ENCODE measurements around the gene PEX5. TPM values are rescaled to one million over a fixed set of nuclear protein-coding genes. Genes with fewer than 3 reads are reported as not detected.
A peak's percentile ranks its signal among the peaks of the same experiment; 100 is the strongest.

The PEX5 gene
- total RNA-seq, 1 experiment from 2014 or later = 20.0 TPM

- intact Hi-C loops (cut with micrococcal nuclease) = no loop called here
- H3K36me3 ChIP-seq (ENCODE audit: low read depth, low read length) = 0 out of 2 replicates have a peak, but pooled peaks cover 2% of the 10 kb centered on the region
- TF ChIP-seq CTCF (conservative IDR thresholded peaks at IDR 0.05; ENCODE audit: low read depth, low read length) (no peak), EZH2 (IDR thresholded peaks at IDR 0.05; ENCODE audit: low read length, unreplicated experiment) (no peak), EZH2phosphoT487 (IDR thresholded peaks at IDR 0.05; ENCODE audit: borderline replicate concordance, low read length) (no peak)
- no peaks in the 10 kb centered on the region for H4K20me1 ChIP-seq (ENCODE audit: low read length)
- ChIA-PET CTCF (no interaction called here), POLR2A (ENCODE audit: unreplicated experiment) (no interaction called here)
- no peak for ATAC-seq
- H2AFZ ChIP-seq (ENCODE audit: low read length) = no peak overlapping the region
- no peak overlapping the region for H3K27ac ChIP-seq (ENCODE audit: low read length)
- no TSS peak for BruUV-seq (replicated peaks)
- no peak overlapping the region for H3K9ac ChIP-seq (ENCODE audit: low read length)
- H3K4me2 ChIP-seq (ENCODE audit: low read length) = no peak overlapping the region
- H3K4me3 ChIP-seq (ENCODE audit: low read length) = no peak overlapping the region
- no peaks in the 10 kb centered on the region for H3K79me2 ChIP-seq (ENCODE audit: low read length)
- H3F3A ChIP-seq (ENCODE audit: low read length, unreplicated experiment) = no peaks in the 10 kb centered on the region
- H3K9me2 ChIP-seq (replicated peaks; ENCODE audit: low read length) = no peaks in the 10 kb centered on the region
- H3K27me3 ChIP-seq (ENCODE audit: low read length) = no peaks in the 10 kb centered on the region
- H3K9me3 ChIP-seq (ENCODE audit: low read length) = no peaks in the 10 kb centered on the region
- no peak for DNase-seq
- no peaks in the 10 kb centered on the region for H3K4me1 ChIP-seq (ENCODE audit: insufficient read depth, low read length)
Measured at GRCh38 chr12:7217475-7218069, 28.1 kb downstream of the PEX5 start.

- no TSS peak for BruUV-seq (replicated peaks)
- POLR2A ChIA-PET (ENCODE audit: unreplicated experiment) = no interaction called here
- DNase-seq (peak; percentile 74), ATAC-seq (peak; percentile 65)
- H3K9ac ChIP-seq (ENCODE audit: low read length) = no peak overlapping the region
- no peaks in the 10 kb centered on the region for H4K20me1 ChIP-seq (ENCODE audit: low read length)
- TF ChIP-seq EZH2 (IDR thresholded peaks at IDR 0.05; ENCODE audit: low read length, unreplicated experiment) = no peak
- peak; percentile 88 for TF ChIP-seq CTCF (conservative IDR thresholded peaks at IDR 0.05; ENCODE audit: low read depth, low read length)
- no peak for TF ChIP-seq EZH2phosphoT487 (IDR thresholded peaks at IDR 0.05; ENCODE audit: borderline replicate concordance, low read length)
- no peak overlapping the region for H3K27ac ChIP-seq (ENCODE audit: low read length)
- no peak overlapping the region for H3K4me2 ChIP-seq (ENCODE audit: low read length)
- no peaks in the 10 kb centered on the region for H3K36me3 ChIP-seq (ENCODE audit: low read depth, low read length)
- no peaks in the 10 kb centered on the region for H3K9me3 ChIP-seq (ENCODE audit: low read length)
- no peaks in the 10 kb centered on the region for H3K9me2 ChIP-seq (replicated peaks; ENCODE audit: low read length)
- CTCF ChIA-PET = no interaction called here
- H3K4me1 ChIP-seq (ENCODE audit: insufficient read depth, low read length) = no peaks in the 10 kb centered on the region
- H3K4me3 ChIP-seq (ENCODE audit: low read length) = no peak overlapping the region
- no peaks in the 10 kb centered on the region for H3K27me3 ChIP-seq (ENCODE audit: low read length)
- intact Hi-C loops (cut with micrococcal nuclease) = loop anchor here (1.0 kb wide), 2 partner anchors 241 to 419 kb away; no protein-coding TSS in a partner anchor
- H3K79me2 ChIP-seq (ENCODE audit: low read length) = no peaks in the 10 kb centered on the region
- no peaks in the 10 kb centered on the region for H3F3A ChIP-seq (ENCODE audit: low read length, unreplicated experiment)
- H2AFZ ChIP-seq (ENCODE audit: low read length) = no peak overlapping the region
Measured at GRCh38 chr12:7219599-7220243, 30.2 kb downstream of the PEX5 start.

DNA sequence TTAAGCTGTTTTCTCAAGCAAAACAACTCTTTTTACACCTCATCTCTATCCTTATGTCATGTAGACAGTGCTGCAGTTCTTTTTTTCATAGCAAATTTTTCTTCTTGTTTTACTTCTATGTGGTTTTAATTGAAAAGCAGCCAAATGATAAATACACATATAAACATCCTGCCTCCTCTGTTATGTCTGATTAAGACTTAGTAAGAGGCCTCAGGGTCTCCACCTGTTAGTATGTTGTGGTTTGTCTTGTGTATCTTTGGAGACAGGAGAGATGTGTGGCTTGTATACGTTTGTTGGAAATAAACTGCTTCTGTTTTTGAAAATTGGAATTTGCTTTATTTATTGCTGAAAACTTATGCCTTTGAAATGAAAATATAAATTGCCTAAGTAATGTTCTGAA lies 32.0 kb downstream of the PEX5 start:
- Histone ChIP-seq H2AFZ (ENCODE audit: low read length) (no peak overlapping the region), H3K9me2 (replicated peaks; ENCODE audit: low read length) (no peaks in the 10 kb centered on the region), H4K20me1 (ENCODE audit: low read length) (no peaks in the 10 kb centered on the region), H3K4me1 (ENCODE audit: insufficient read depth, low read length) (no peaks in the 10 kb centered on the region), H3K4me2 (ENCODE audit: low read length) (no peak overlapping the region), H3K27me3 (ENCODE audit: low read length) (no peaks in the 10 kb centered on the region), H3K79me2 (ENCODE audit: low read length) (no peaks in the 10 kb centered on the region), H3K4me3 (ENCODE audit: low read length) (no peak overlapping the region), H3K9me3 (ENCODE audit: low read length) (no peaks in the 10 kb centered on the region), H3K36me3 (ENCODE audit: low read depth, low read length) (no peaks in the 10 kb centered on the region), H3K9ac (ENCODE audit: low read length) (no peak overlapping the region), H3F3A (ENCODE audit: low read length, unreplicated experiment) (no peaks in the 10 kb centered on the region), H3K27ac (ENCODE audit: low read length) (no peak overlapping the region)
- BruUV-seq (replicated peaks) = no TSS peak
- intact Hi-C loops (cut with micrococcal nuclease) = no loop called here
- ATAC-seq (no peak), DNase-seq (peak; percentile 30)
- CTCF ChIA-PET = no interaction called here
- TF ChIP-seq CTCF (conservative IDR thresholded peaks at IDR 0.05; ENCODE audit: low read depth, low read length) (no peak), EZH2 (IDR thresholded peaks at IDR 0.05; ENCODE audit: low read length, unreplicated experiment) (no peak), EZH2phosphoT487 (IDR thresholded peaks at IDR 0.05; ENCODE audit: borderline replicate concordance, low read length) (no peak)
- POLR2A ChIA-PET (ENCODE audit: unreplicated experiment) = no interaction called here
